ENCODE measurements around the gene COA4.
"Not testable (repeated sequence)": the region's sequence is repeated elsewhere in the genome, so short reads cannot be mapped to it uniquely, and the experiment has no call there.

The COA4 gene

DNA sequence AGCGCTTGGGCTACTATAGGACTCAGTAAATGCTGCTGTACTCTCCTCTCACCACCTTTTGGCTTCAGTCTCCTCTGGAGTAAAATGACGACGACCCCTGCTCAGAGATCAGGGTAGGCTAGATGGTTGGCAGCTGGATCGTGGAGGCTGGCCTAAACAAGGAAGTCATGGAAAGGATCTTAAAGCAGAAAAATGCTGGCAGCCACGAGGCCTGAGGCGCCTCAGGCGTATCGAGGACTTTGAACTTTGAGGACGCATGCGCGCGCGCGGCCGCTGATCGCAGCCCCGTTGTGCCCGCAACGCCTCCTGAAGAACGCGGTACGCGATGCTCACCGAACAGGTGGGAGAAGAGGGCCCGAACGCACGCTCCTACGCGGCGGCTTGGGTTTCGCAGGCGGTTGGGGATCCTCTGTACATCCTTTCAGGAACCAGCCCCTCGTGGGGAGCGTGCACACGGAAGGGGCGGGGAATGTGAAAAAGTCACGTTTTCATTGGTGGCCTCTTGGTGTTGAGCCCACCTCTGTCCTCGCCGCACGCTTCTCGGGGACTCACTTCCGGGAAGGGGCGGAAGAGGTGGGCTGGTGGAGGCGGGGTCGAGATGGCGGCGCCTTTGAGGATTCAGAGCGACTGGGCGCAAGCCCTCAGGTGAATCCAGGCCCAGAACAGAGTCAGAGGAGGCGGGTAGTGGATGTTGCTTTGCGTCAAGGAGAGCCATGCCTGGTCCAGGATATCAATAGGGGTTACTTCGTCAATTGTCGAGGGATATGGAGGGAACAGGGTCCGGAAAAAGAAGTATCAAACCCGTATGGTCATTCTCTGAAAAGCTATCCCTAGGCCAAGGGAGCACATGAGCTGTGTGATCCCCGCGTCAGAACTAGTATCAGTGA lies at the start of gene COA4, which contains the start of gene PAAF1:
Gene COA4 (minus strand): TSS at position 423 of the 887 bp plus-strand sequence. CDS start 3,468 bp downstream, outside the sequence.
Gene PAAF1 (plus strand): TSS at position 576 of the 887 bp plus-strand sequence. CDS start 23 bp downstream, at position 599.
- DNase-seq = peak; percentile 97 to 98

GRCh38 chr11:73921180-73921579 lies 44.5 kb upstream of the COA4 start:
- no peak for DNase-seq

DNA sequence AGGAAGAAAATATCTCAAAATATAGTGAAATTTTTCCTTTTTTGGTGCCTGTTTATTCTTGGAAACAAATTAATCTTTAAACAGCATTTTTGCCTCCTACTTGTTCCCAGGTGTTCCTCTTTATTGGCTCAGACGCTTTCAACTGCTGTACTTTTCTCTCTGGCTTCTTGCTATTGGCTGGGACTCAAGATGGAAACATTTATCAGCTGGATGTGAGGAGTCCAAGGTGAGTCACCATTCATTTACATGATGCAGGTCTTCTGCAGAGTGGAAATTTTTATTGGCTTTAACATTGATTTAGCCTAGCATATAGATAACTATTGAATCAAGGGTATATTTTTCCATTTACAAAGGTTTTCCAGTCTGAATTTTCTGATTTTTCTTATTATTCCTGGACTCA lies 39.8 kb upstream of the COA4 start:
- DNase-seq = no peak

DNA sequence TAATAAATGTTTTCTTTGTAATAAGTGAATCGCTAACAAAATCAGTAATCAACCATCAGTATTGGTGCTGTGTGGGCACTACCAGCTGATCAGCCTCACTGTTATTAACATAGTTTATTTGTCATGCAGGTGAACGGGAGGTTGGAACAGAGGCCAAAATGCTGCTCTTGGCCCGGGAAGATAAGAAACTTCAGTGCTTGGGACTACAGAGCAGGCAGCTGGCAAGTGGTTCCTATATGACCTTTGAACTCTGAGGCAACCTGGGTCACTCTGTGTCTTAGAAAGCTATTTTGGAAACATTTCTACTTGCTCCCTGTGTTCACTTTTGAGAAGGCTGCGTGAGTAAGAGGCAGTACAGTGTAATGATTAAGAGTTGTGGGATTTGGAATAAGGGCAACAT lies 37.6 kb upstream of the COA4 start:
- DNase-seq = no peak

- DNase-seq = no peak
Measured at GRCh38 chr11:73913472-73913871, 36.8 kb upstream of the COA4 start.

DNA sequence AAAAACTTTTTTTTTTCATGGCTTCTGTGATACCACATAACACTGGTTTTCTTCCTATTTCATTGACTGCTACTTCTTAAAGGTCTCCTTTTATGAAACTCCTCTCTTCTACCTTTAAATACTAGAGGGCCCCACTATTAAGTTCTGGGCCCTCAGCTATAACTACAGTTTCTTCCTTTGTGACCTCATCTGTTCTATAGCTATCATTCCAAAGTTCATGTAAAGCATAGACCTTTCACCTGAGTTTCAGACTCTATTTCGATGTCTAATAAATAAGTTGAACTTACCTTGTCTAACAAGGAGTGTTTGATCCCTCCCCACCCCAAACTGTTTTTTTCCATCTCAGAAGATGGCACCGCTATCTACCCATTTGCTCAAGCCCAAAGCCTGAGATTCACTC lies 35.4 kb upstream of the COA4 start:
- no peak for DNase-seq

DNA sequence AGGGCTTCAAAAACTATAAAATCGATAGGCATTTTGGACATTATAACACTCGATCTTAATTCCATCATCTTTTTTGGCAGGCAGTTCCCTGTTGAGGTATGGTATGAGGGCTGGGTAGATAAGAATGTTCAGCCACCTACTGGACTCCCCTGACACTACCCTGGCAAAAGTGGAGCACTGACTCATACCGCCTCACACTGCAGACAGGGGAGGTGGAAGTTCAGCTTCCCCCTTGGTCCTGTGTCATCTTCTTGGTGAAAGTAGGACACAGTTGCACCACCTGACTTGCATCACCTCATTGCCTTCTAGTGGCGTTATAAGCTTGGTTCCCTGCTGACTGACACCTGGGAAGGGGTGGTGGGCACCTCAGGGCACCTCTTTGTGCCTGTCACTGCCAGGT lies 30.5 kb upstream of the COA4 start:
- DNase-seq = peak; percentile 60 to 63

GRCh38 chr11:73902303-73902702 lies 25.7 kb upstream of the COA4 start:
- no peak for DNase-seq

DNA sequence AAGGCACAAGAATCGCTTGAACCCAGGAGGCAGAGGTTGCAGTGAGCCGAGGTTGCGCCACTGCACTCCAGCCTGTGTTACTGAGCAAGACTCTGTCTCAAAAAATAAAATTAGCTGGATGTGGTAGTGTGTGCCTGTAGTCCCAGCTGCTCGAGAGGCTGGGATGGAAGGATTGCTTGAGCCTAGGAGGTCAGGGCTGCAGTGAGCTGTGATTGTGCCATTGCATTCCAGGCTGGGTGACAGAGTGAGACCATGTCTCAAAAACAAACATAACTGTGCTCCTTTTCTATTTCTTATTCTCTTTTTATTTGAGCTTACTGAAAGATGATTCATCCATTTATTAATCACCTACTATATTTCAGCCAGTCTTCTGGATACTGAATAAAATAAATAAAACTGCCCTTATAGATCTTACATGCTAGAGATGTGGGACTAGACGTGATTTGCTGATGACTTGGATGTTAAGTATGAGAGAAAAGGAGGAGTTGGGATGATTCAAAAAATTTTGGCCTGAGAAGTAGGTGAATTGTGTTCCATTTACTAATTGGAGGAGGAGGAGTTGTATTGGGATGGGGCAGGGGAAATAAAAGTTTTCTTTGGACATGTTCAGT lies 18.2 kb upstream of the COA4 start:
- no peak for DNase-seq

DNA sequence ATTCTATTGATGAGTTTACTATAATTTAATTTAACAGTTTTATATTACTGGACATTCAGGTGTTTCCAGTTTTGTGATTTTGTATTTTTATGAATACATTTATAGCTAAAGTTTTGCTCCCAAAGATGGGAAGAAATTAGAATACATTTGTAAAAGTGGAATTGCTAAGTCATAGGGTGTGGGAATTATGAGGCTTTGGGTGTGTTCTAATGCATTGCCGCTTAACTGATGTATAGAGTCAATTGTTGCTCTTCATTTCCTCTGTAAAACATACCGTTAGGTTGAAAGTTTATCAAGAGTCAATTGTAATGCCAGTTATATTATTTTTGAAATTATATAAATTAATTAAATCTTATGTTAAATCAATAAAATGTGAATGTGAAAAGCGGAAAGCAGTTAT lies 16.4 kb upstream of the COA4 start:
- no peak for DNase-seq

DNA sequence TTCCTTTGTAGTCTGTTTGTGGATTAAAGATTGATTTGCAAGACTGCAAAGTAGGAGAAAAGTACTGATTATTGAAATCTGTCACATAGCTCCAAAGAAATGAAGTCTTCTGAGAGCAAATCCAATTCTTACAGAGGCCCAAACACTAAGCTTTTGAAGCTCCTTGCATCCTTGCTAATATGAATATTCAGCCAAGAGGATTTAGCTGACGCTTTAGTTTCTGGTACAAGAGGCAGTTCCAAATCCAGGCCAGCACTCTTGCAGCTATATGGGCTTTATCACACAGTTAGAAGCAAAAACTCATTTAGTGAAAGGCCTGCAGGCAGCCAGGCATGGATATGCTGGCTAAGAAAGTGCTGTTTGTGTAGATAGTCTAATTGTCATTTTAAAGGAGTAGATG lies 12.9 kb upstream of the COA4 start:
- no peak for DNase-seq

GRCh38 chr11:73889019-73889418 lies 12.4 kb upstream of the COA4 start:
- DNase-seq = no peak

DNA sequence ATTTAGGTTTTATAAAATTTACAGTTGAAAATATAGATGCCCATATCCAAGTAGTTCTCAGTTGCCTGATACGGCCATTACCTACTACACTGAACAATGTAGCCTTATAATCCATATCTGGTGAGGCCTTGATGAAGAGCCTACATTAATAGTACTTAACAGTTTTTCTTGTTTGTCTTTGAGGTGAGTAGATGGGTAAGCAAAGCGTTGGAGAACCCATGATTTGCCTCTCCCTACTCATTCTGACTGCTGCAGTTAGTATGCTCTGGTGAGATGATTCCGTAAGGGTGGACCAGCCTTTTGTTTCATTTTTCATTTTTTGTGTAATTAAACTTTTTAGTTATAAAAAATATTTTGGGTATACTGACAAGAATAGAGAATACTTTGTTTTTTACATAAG lies 11.6 kb upstream of the COA4 start:
- no peak for DNase-seq

GRCh38 chr11:73883856-73884255 lies 7.2 kb upstream of the COA4 start:
- DNase-seq = no peak

DNA sequence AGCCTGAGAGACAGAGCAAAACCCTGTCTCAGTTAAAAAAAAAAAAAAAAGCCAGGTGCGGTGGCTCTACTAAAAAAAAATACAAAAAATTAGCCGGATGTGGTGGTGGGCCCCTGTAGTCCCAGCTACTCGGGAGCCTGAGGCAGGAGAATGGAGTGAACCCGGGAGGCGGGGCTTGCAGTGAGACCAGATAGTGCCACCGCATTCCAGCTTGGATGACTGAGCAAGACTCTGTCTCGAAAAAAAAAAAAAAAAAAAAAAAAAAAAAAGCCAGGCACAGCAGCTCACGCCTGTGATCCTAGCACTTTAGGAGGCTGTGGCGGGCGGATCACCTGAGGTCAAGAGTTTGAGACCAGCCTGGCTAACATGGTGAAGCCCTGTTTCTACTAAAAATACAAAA lies 3.8 kb upstream of the COA4 start:
- not testable (repeated sequence) for DNase-seq

GRCh38 chr11:73878771-73879170 lies 2.1 kb upstream of the COA4 start:
- no peak for DNase-seq

GRCh38 chr11:73875840-73876239 lies 806 bp downstream of the COA4 start:
- no peak for DNase-seq

GRCh38 chr11:73875380-73875779 lies 1.3 kb downstream of the COA4 start:
- no peak for DNase-seq

DNA sequence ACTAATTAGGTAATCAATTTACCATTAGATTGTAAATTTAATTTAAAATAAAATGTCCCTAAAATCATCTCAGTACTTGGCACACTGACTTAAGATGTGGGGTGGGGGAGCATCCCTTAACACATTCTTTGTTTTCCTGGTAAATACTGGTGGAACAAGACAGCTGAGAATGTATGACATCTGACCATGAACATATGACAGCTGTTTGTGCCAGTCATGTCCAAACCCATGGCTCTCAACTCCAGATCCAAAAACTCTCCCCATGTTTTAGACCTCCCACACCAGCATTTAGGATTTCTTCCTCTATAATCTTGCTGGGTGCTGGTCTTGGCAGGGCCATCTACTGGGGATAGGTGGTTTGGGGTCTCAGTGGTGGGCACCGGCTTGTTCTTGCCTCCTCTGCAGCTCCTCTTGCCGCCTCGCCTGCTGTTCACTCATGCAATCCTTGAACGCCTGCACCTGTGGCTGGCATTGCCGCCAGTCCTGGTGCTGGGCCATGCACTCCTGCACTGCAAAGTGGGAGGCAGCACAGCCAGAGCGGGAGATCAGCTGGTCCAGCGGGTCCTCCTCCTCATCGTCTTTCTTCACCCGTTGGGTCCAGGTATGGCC lies 3.8 kb downstream of the COA4 start:
- DNase-seq = no peak

DNA sequence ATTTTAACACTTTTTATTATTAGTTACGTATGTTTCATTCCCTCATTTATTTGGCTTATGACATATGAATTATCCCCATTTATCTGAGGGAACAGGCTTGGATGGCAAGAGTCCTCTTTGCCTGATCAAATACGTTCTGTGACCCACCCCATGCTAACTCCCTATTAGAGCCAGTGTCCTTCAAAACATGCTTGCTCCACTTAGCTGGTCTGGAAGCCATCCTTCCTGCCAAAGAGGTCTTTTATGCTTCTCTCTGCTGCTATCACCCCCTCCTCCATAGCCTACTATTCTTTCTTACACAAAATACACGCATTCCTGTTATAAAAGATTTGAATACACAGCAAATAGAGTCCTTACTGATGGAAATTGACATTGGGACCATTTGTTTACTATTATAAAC lies 6.4 kb downstream of the COA4 start:
- no peak for DNase-seq

DNA sequence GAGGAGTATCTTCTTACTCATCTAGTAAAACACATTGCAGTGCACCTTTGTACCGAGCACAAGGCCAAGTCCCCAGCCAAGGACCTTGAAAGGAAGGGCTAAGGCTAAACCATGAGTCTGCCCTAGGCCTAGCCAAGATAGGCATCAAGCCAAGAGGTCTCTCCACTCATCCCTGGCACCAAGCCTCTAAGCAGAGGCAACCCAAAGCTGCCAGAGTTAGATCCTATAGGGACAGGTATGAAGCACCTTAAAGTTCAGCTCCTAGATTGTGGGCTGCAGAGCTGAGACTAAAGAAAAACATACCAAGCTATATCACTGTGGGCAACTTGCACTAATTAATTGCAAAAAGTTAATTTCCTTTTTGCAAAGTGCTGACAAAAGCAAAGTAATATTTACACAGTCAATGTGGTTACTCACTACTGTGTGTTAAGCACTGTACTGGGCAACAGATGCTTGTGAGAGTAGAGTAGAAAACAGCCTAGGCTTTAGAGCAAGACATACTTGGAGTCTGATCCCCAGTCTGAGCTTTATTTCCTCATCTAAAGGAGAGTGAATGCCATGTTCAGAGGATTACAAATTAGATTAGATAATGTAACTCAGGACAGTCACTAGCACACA lies 7.2 kb downstream of the COA4 start:
- no peak for DNase-seq

DNA sequence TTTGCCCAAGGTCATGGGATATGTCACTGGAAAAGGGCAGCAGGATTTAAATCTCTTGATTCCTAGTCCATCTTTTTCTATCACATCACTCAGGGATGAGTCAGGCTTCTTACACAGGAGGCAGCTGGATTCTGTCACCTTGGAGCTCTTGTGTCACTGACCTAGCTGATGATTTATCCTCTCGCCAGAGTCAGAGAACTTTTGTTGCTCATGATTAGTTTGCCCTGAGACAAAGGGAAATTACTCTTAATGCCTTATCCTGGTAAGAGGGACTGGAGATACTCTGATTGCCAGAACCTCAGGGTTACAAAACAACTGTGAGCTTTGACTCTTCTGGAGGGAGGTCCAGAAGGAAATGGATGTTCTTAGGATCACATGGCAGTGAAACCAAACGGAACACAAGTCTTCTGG lies 10.1 kb downstream of the COA4 start:
- no peak for DNase-seq

- DNase-seq = no peak
Measured at GRCh38 chr11:73866095-73866579, 10.5 kb downstream of the COA4 start.

Data from Kasumi-1 (cell line).